Measurements from ENCODE around the gene USP17L26.
"Not testable (repeated sequence)": the region's sequence is repeated elsewhere in the genome, so short reads cannot be mapped to it uniquely, and the experiment has no call there.

USP17L26 gene

DNA sequence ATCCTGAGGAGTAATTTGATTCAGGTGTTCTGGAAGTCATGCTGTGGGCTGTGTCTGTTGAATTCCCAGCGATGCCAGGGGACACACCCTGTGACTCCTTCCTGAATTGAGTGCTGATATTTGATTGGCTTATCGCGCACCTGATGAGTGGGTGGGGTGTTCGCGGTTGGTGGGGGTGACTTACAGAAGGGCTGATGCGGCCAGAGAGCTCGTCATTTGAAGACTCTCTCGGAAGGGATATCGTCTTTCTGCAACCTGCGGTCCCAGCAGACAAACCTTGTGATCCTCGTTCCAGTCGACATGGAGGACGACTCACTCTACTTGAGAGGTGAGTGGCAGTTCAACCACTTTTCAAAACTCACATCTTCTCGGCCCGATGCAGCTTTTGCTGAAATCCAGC is at the start of gene USP17L26:
TSS of gene USP17L26 (plus strand) at position 301 of the 400 bp plus-strand sequence. CDS start at position 301, 0 bp downstream.
- DNase-seq = not testable (repeated sequence)

DNA sequence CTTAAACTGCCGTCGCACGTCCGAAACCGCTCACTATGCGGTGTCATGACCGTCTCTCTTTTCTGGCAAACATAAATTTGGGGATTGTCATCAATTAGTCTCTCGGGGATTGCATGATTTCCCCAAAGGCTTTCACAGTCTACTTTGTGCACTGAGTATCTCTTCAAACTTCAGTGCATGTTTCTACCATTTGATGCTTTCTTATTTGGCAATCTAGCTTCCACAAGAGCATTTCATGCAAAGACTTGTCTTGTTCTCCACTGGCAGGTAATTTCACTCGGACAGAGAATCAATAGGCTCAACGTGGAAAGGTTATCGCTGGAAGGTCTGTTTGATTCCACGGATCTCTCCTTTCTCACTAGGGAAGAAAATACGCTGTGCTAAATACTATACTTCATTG is 10.3 kb upstream of the USP17L26 start:
- DNase-seq = not testable (repeated sequence)

GRCh38 chr4:9324865-9325264 is 9.6 kb upstream of the USP17L26 start, which contains the start of gene USP17L24:
USP17L24 (plus strand) TSS chr4:9325165; CDS start chr4:9325165, 0 bp downstream.
- not testable (repeated sequence) for DNase-seq

DNA sequence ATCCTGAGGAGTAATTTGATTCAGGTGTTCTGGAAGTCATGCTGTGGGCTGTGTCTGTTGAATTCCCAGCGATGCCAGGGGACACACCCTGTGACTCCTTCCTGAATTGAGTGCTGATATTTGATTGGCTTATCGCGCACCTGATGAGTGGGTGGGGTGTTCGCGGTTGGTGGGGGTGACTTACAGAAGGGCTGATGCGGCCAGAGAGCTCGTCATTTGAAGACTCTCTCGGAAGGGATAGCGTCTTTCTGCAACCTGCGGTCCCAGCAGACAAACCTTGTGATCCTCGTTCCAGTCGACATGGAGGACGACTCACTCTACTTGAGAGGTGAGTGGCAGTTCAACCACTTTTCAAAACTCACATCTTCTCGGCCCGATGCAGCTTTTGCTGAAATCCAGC is 4.8 kb upstream of the USP17L26 start, which contains the start of gene USP17L25:
TSS of gene USP17L25 (plus strand) at position 301 of the 400 bp plus-strand sequence. CDS start at position 301, 0 bp downstream.
- DNase-seq = not testable (repeated sequence)

DNA sequence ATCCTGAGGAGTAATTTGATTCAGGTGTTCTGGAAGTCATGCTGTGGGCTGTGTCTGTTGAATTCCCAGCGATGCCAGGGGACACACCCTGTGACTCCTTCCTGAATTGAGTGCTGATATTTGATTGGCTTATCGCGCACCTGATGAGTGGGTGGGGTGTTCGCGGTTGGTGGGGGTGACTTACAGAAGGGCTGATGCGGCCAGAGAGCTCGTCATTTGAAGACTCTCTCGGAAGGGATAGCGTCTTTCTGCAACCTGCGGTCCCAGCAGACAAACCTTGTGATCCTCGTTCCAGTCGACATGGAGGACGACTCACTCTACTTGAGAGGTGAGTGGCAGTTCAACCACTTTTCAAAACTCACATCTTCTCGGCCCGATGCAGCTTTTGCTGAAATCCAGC is 4.6 kb downstream of the USP17L26 start, which contains the start of gene USP17L5:
TSS of gene USP17L5 (plus strand) at position 301 of the 400 bp plus-strand sequence. CDS start at position 301, 0 bp downstream.
- not testable (repeated sequence) for DNase-seq

DNA sequence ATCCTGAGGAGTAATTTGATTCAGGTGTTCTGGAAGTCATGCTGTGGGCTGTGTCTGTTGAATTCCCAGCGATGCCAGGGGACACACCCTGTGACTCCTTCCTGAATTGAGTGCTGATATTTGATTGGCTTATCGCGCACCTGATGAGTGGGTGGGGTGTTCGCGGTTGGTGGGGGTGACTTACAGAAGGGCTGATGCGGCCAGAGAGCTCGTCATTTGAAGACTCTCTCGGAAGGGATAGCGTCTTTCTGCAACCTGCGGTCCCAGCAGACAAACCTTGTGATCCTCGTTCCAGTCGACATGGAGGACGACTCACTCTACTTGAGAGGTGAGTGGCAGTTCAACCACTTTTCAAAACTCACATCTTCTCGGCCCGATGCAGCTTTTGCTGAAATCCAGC is 9.4 kb downstream of the USP17L26 start, which contains the start of gene USP17L27:
TSS of gene USP17L27 (plus strand) at position 301 of the 400 bp plus-strand sequence. CDS start at position 301, 0 bp downstream.
- DNase-seq = not testable (repeated sequence)

DNA sequence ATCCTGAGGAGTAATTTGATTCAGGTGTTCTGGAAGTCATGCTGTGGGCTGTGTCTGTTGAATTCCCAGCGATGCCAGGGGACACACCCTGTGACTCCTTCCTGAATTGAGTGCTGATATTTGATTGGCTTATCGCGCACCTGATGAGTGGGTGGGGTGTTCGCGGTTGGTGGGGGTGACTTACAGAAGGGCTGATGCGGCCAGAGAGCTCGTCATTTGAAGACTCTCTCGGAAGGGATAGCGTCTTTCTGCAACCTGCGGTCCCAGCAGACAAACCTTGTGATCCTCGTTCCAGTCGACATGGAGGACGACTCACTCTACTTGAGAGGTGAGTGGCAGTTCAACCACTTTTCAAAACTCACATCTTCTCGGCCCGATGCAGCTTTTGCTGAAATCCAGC is 14.1 kb downstream of the USP17L26 start, which contains the start of gene USP17L28:
TSS of gene USP17L28 (plus strand) at position 301 of the 400 bp plus-strand sequence. CDS start at position 301, 0 bp downstream.
- DNase-seq = not testable (repeated sequence)

GRCh38 chr4:9350866-9351265 is 16.4 kb downstream of the USP17L26 start:
- DNase-seq = not testable (repeated sequence)

GRCh38 chr4:9353338-9353737 is 18.9 kb downstream of the USP17L26 start, which contains the start of gene USP17L29:
USP17L29 (plus strand) TSS chr4:9353638; CDS start chr4:9353638, 0 bp downstream.
- DNase-seq = not testable (repeated sequence)

DNA sequence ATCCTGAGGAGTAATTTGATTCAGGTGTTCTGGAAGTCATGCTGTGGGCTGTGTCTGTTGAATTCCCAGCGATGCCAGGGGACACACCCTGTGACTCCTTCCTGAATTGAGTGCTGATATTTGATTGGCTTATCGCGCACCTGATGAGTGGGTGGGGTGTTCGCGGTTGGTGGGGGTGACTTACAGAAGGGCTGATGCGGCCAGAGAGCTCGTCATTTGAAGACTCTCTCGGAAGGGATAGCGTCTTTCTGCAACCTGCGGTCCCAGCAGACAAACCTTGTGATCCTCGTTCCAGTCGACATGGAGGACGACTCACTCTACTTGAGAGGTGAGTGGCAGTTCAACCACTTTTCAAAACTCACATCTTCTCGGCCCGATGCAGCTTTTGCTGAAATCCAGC is 28.4 kb downstream of the USP17L26 start, which contains the start of gene USP17L30:
TSS of gene USP17L30 (plus strand) at position 301 of the 400 bp plus-strand sequence. CDS start at position 301, 0 bp downstream.
- not testable (repeated sequence) for DNase-seq

DNA sequence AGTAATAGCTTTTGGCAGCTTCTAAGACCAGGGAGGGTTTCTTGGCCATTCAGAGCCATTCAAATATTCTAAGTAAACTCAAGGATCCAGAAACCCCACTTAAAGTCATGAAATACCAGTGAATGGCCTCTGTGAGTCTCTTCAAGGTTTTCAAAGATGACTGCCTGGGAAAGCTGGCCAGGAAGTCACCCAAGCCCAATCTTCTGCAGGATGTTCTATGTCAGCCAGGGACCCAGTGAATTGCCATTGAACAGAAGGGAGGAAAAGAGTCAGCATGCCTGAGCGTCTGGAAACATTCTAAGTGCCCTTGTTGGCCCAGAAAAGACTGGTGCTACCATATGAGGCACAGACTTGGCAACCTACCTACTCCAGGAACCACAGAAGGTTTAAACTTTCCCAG is 45.4 kb downstream of the USP17L26 start:
- not testable (repeated sequence) for DNase-seq

GRCh38 chr4:9381012-9381534 is 46.6 kb downstream of the USP17L26 start:
- not testable (repeated sequence) for DNase-seq

DNA sequence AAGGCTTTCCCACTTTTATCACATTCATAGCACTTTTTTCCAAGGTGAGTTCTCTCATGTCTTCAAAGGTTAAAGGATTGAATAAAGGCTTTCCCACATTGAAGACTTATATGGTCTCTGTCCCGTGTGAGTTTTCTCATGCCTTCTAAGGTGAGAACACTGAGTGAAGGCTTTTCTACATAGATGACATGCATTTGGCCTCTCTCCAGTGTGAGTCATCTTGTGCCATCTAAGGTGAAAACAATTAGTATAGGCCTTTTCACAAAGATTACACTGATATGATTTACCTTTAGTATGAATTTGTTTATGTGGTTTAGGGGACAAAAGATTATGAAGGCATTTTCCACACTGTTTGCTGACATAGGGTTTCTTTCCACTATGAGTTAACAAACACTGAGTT is 49.7 kb downstream of the USP17L26 start:
- no peak for DNase-seq
